Gastroesophageal sphincter (tissue), 4 donors: Measurements from ENCODE around the gene AATK. TPM values are rescaled to one million over a fixed set of nuclear protein-coding genes. Genes with fewer than 3 reads are reported as not detected.

Experiments
- ATAC-seq: fragments of 150-250 bp; one replicate; pipeline ENCODE4 v1.9.1; 2016; ENCODE audit warnings: mild to moderate bottlenecking, moderate library complexity
- H3K27ac ChIP-seq, 4 donors: fragments of 200-600 bp; sonication (generic) in 3 of 4; 1 replicate in 3 of 4; 2 replicates in 1 of 4; pipeline ENCODE4 v1.5.1; 2016 to 2019
- H3K27me3 ChIP-seq: fragments of 200-600 bp; sonication (generic); one replicate; pipeline ENCODE4 v1.5.1; 2019
- H3K36me3 ChIP-seq, 2 donors: fragments of 200-600 bp; sonication (generic); one replicate each; pipeline ENCODE4 v1.5.1; 2019; ENCODE audit warnings: control low read depth in 1 of 2
- H3K4me1 ChIP-seq, 3 donors: fragments of 200-600 bp; sonication (generic); 1 replicate in 2 of 3; 2 replicates in 1 of 3; pipeline ENCODE4 v1.5.1; 2016 to 2019; ENCODE audit warnings: control low read depth in 2 of 3
- H3K4me3 ChIP-seq, 2 donors: fragments of 200-600 bp; sonication (generic); one replicate each; pipeline ENCODE4 v1.5.1; 2019; ENCODE audit warnings: mild to moderate bottlenecking in 1 of 2, moderate library complexity in 1 of 2
- H3K9me3 ChIP-seq, 3 donors: fragments of 200-600 bp; sonication (generic); one replicate each; pipeline ENCODE4 v1.5.1; 2017 to 2019; ENCODE audit warnings: control low read depth in 2 of 3
- CTCF ChIP-seq, 4 experiments: fragments of 200-600 bp in 2 of 4; fragments of 450-650 bp in 2 of 4; sonication (generic) in 1 of 4; IDR thresholded peaks; one replicate each; pipeline ENCODE4 v1.5.1; 2017 to 2019; ENCODE audit warnings: antibody characterized with exemption in 4 of 4, mild to moderate bottlenecking in 2 of 4, moderate library complexity in 2 of 4
- EP300 ChIP-seq: sonication (generic); formaldehyde crosslinking; IDR thresholded peaks from one replicate; pipeline ENCODE4 v1.6.1; 2017; ENCODE audit warnings: antibody characterized with exemption, mild to moderate bottlenecking
- POLR2A ChIP-seq, 2 donors: fragments of 450-650 bp; IDR thresholded peaks; one replicate each; pipeline ENCODE4 v1.6.1; 2017; ENCODE audit warnings: antibody characterized with exemption in 2 of 2, mild to moderate bottlenecking in 2 of 2, moderate library complexity in 1 of 2
- POLR2AphosphoS5 ChIP-seq: sonication (generic); formaldehyde crosslinking; IDR thresholded peaks from one replicate; pipeline ENCODE4 v1.6.1; 2017; ENCODE audit warnings: antibody characterized with exemption
- WGBS, 2 donors: methylation state at CpG; one replicate each; pipeline ENCODE4 v1.1.5; 2018; ENCODE audit warnings: low coverage in 1 of 2; 5-methylcytosine and 5-hydroxymethylcytosine counted together
- total RNA-seq, 4 donors: library from RNA; depleted of rRNA; stranded (reverse); fragments of >200 nt; gene quantifications; one replicate each; pipeline ENCODE4 v1.1.0, GENCODE V29; 2016

The AATK gene
- total RNA-seq, 4 donors from 2014 or later, result 14.5 to 28.0 (median 22.1) TPM

- Histone ChIP-seq H3K4me3 (no peak overlapping the region), H3K9me3 (no peaks in the 10 kb centered on the region), H3K36me3 (peaks cover 0 to 84% of the 10 kb centered on the region in 2 donors), H3K27ac (no peak overlapping the region), H3K4me1 (peaks cover 0 to 4% (median 0%) of the 10 kb centered on the region in 3 donors), H3K27me3 (no peaks in the 10 kb centered on the region)
- ATAC-seq, result peak; percentile 10
- TF ChIP-seq POLR2AphosphoS5 (no peak), POLR2A (IDR thresholded peaks at IDR 0.05) (no peak), EP300 (no peak), CTCF (IDR thresholded peaks at IDR 0.05) (no peak)
- 60 to 90% methylated on average over 2 to 4 of the region's 38 CpGs for WGBS, 2 donors
Measured at GRCh38 chr17:81193470-81194224, 27.6 kb upstream of the AATK start.

GRCh38 chr17:81193051-81193410, 27.0 kb upstream of the AATK start:
- no peak for TF ChIP-seq POLR2A (IDR thresholded peaks at IDR 0.05)
- TF ChIP-seq POLR2AphosphoS5, result no peak
- no peak for TF ChIP-seq CTCF (IDR thresholded peaks at IDR 0.05)
- TF ChIP-seq EP300, result no peak
- no peak for ATAC-seq
- H3K4me3 ChIP-seq, result no peak overlapping the region
- H3K4me1 ChIP-seq, result peaks cover 0 to 4% (median 0%) of the 10 kb centered on the region in 3 donors
- H3K27ac ChIP-seq, result no peak overlapping the region
- no peaks in the 10 kb centered on the region for H3K9me3 ChIP-seq
- H3K27me3 ChIP-seq, result no peaks in the 10 kb centered on the region
- peaks cover 0 to 80% of the 10 kb centered on the region in 2 donors for H3K36me3 ChIP-seq
- WGBS, 2 donors, result no CpG with 5 or more reads among the region's 17 CpGs

GRCh38 chr17:81192386-81193050, 26.5 kb upstream of the AATK start:
- no peak overlapping the region for H3K4me3 ChIP-seq
- WGBS, 2 donors, result no CpG with 5 or more reads among the region's 34 CpGs
- peaks cover 0 to 75% of the 10 kb centered on the region in 2 donors for H3K36me3 ChIP-seq
- no peak for TF ChIP-seq CTCF (IDR thresholded peaks at IDR 0.05)
- peaks cover 0 to 3% (median 0%) of the 10 kb centered on the region in 3 donors for H3K4me1 ChIP-seq
- H3K27ac ChIP-seq, result no peak overlapping the region
- H3K9me3 ChIP-seq, result no peaks in the 10 kb centered on the region
- no peak for ATAC-seq
- no peaks in the 10 kb centered on the region for H3K27me3 ChIP-seq

- Histone ChIP-seq H3K27ac (no peak overlapping the region), H3K9me3 (no peaks in the 10 kb centered on the region), H3K4me3 (no peak overlapping the region), H3K36me3 (peaks cover 0 to 66% of the 10 kb centered on the region in 2 donors), H3K27me3 (no peaks in the 10 kb centered on the region), H3K4me1 (no peaks in the 10 kb centered on the region)
- ATAC-seq, result no peak
- TF ChIP-seq POLR2AphosphoS5 (no peak), POLR2A (IDR thresholded peaks at IDR 0.05) (no peak), CTCF (IDR thresholded peaks at IDR 0.05) (no peak), EP300 (no peak)
- no CpG with 5 or more reads among the region's 14 CpGs for WGBS, 2 donors
Measured at GRCh38 chr17:81191646-81192045, 25.6 kb upstream of the AATK start.

GRCh38 chr17:81191116-81191515, 25.1 kb upstream of the AATK start:
- H3K27me3 ChIP-seq, result no peaks in the 10 kb centered on the region
- no peak for ATAC-seq
- no peak overlapping the region for H3K4me3 ChIP-seq
- H3K9me3 ChIP-seq, result no peaks in the 10 kb centered on the region
- TF ChIP-seq POLR2A (IDR thresholded peaks at IDR 0.05) (no peak), POLR2AphosphoS5 (no peak), EP300 (no peak), CTCF (IDR thresholded peaks at IDR 0.05) (no peak)
- H3K27ac ChIP-seq, result no peak overlapping the region
- no peaks in the 10 kb centered on the region for H3K4me1 ChIP-seq
- 81% methylated on average over 5 of the region's 20 CpGs; no CpG with 5 or more reads in 1 of the 2 donors for WGBS, 2 donors
- peaks cover 0 to 61% of the 10 kb centered on the region in 2 donors for H3K36me3 ChIP-seq
